Measurements from ENCODE around the gene LIAS. TPM values are rescaled to one million over a fixed set of nuclear protein-coding genes. Genes with fewer than 3 reads are reported as not detected.

Gene LIAS
- total RNA-seq, 2 experiments from 2014 or later = 10.0 to 10.1 TPM

DNA sequence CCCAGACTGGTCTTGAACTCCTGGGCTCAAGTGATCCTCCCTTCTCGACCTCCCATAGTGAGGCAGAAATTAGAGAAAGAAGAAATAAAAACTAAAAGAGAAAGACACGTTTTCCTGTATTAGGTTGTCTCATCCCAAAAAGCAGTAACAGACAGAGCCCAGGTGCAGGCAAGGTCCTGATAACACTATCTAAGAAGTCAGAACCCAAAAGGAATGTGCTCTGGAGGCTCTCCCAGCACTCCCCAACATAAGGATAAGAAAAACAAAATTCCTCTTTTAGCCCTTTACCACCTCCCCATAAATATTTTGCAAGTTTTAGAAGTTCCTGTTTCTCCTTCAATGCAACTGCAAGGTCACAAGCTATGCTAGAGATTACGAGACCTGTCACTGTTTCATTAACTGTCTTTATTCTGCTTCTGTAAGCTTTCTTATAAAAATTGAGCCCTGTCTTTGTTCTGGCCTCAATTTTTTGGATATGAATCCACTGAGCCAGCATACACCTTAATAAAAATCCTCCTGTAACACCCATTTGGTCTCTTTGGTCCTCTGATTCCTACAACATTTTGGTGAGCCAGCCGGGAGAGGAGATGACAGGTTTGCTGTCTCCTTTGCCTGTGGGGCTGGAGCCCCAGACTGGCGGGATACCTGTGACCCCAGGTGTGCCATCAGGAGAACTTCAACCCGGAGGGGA lies 25.9 kb downstream of the LIAS start:
- ChIA-PET POLR2A (no interaction called here), CTCF (interaction anchor here (0.9 kb wide), 1 partner anchor 16 kb away, joined by 3 read pairs; no protein-coding TSS in a partner anchor)
- no peak overlapping the region for H3K4me3 ChIP-seq (ENCODE audit: low read length)
- Mint-ChIP-seq H3K27ac (no peak overlapping the region), H3K4me1 (ENCODE audit: low read depth) (no peaks in the 10 kb centered on the region), H3K4me3 (no peak overlapping the region), H3K27me3 (no peaks in the 10 kb centered on the region), H3K36me3 (ENCODE audit: low read depth) (no peaks in the 10 kb centered on the region), H3K9me3 (no peaks in the 10 kb centered on the region)
- no peaks in the 10 kb centered on the region for H3K36me3 ChIP-seq (ENCODE audit: insufficient read depth, low read length)
- no peaks in the 10 kb centered on the region for H3K4me1 ChIP-seq (ENCODE audit: insufficient read depth, low read length)
- intact Hi-C loops (cut with DNase I, micrococcal nuclease) = no loop called here
- peaks cover 0 to 4% of the 10 kb centered on the region in 2 experiments for H3K9me3 ChIP-seq (ENCODE audit: control insufficient read depth in 1 of 2, insufficient read depth in 1 of 2, low read length in 2 of 2)
- TF ChIP-seq, protein P1, sequence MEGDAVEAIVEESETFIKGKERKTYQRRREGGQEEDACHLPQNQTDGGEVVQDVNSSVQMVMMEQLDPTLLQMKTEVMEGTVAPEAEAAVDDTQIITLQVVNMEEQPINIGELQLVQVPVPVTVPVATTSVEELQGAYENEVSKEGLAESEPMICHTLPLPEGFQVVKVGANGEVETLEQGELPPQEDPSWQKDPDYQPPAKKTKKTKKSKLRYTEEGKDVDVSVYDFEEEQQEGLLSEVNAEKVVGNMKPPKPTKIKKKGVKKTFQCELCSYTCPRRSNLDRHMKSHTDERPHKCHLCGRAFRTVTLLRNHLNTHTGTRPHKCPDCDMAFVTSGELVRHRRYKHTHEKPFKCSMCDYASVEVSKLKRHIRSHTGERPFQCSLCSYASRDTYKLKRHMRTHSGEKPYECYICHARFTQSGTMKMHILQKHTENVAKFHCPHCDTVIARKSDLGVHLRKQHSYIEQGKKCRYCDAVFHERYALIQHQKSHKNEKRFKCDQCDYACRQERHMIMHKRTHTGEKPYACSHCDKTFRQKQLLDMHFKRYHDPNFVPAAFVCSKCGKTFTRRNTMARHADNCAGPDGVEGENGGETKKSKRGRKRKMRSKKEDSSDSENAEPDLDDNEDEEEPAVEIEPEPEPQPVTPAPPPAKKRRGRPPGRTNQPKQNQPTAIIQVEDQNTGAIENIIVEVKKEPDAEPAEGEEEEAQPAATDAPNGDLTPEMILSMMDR (IDR thresholded peaks at IDR 0.05) = no peak
- no peak overlapping the region for H3K27ac ChIP-seq (ENCODE audit: low read depth in 1 of 2, low read length in 2 of 2)
- H3K27me3 ChIP-seq (ENCODE audit: control insufficient read depth in 1 of 2, insufficient read depth in 2 of 2, low read length in 2 of 2) = no peaks in the 10 kb centered on the region
- ATAC-seq (ENCODE audit: poor library complexity) (no peak), DNase-seq (no peak)

DNA sequence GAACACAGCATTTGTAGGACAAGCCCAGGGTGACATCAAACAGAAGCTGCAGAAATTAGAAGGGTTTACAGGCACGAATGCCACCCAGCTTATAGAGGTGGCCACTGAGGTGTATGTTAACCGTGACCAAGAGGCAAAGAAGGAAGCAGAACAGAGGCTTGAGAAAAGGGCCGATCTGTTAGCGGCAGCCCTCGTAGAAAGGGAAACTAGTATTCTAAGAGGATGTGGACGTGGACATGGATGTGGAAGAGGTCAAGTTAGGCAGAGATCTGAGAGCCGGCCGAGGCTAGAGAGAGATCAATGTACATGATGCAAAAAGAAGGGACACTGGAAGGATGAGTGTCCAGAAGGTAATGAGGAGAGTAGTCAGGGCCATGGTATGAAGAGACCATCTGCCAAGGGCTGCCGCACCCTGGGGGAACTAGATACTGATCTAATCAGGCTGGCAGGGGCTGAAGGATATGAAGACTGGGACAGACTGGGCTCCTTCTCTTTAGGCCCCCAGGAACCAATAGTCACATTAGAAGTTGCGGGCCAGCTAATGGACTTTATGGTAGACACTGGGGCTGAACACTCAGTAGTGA lies 27.5 kb downstream of the LIAS start:
- intact Hi-C loops (cut with DNase I, micrococcal nuclease) = no loop called here
- Mint-ChIP-seq H3K4me3 (no peak overlapping the region), H3K9me3 (no peaks in the 10 kb centered on the region), H3K36me3 (ENCODE audit: low read depth) (no peaks in the 10 kb centered on the region), H3K27ac (no peak overlapping the region), H3K4me1 (ENCODE audit: low read depth) (no peaks in the 10 kb centered on the region), H3K27me3 (no peaks in the 10 kb centered on the region)
- H3K4me1 ChIP-seq (ENCODE audit: insufficient read depth, low read length) = no peaks in the 10 kb centered on the region
- H3K27me3 ChIP-seq (ENCODE audit: control insufficient read depth in 1 of 2, insufficient read depth in 2 of 2, low read length in 2 of 2) = no peaks in the 10 kb centered on the region
- no peak overlapping the region for H3K27ac ChIP-seq (ENCODE audit: low read depth in 1 of 2, low read length in 2 of 2)
- no peaks in the 10 kb centered on the region for H3K36me3 ChIP-seq (ENCODE audit: insufficient read depth, low read length)
- ChIA-PET POLR2A (no interaction called here), CTCF (no interaction called here)
- TF ChIP-seq, protein P1 (IDR thresholded peaks at IDR 0.05) = no peak
- no peak for ATAC-seq (ENCODE audit: poor library complexity)
- no peak for DNase-seq
- H3K4me3 ChIP-seq (ENCODE audit: low read length) = no peak overlapping the region
- peaks cover 0 to 4% of the 10 kb centered on the region in 2 experiments for H3K9me3 ChIP-seq (ENCODE audit: control insufficient read depth in 1 of 2, insufficient read depth in 1 of 2, low read length in 2 of 2)

DNA sequence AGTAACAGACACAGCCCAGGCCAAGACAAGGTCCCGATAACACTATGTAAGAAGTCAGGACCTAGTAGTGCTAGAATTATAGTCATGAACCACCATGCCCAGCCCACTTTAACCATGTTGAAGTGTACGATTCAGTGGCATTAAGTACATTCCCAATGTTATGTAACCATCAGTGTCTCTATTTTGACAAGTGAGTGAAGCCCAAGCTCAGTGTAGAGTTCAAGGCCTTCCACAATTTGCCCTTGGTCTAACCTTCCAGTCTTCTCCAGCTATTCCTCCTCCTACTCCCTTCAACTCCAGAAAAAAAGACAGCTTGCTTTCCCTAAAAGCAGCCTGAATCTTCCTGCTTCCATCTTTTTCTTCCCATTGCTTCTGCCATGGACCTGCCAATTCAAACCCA lies 31.5 kb downstream of the LIAS start:
- ATAC-seq (ENCODE audit: poor library complexity) (no peak), DNase-seq (no peak)
- POLR2A ChIA-PET = no interaction called here
- no peaks in the 10 kb centered on the region for H3K9me3 ChIP-seq (ENCODE audit: control insufficient read depth in 1 of 2, insufficient read depth in 1 of 2, low read length in 2 of 2)
- Mint-ChIP-seq H3K36me3 (ENCODE audit: low read depth) (no peaks in the 10 kb centered on the region), H3K27ac (no peak overlapping the region), H3K4me3 (no peak overlapping the region), H3K9me3 (no peaks in the 10 kb centered on the region), H3K27me3 (no peaks in the 10 kb centered on the region), H3K4me1 (ENCODE audit: low read depth) (no peaks in the 10 kb centered on the region)
- no peaks in the 10 kb centered on the region for H3K27me3 ChIP-seq (ENCODE audit: control insufficient read depth in 1 of 2, insufficient read depth in 2 of 2, low read length in 2 of 2)
- H3K36me3 ChIP-seq (ENCODE audit: insufficient read depth, low read length) = no peaks in the 10 kb centered on the region
- intact Hi-C loops (cut with DNase I, micrococcal nuclease) = no loop called here
- no peak overlapping the region for H3K27ac ChIP-seq (ENCODE audit: low read depth in 1 of 2, low read length in 2 of 2)
- TF ChIP-seq, protein P1 (IDR thresholded peaks at IDR 0.05) = no peak
- no peak overlapping the region for H3K4me3 ChIP-seq (ENCODE audit: low read length)
- CTCF ChIA-PET = no interaction called here
- no peaks in the 10 kb centered on the region for H3K4me1 ChIP-seq (ENCODE audit: insufficient read depth, low read length)

Measured in CD4-positive, alpha-beta T cell (primary cell).